ENCODE data around the gene ITGB4. TPM values are rescaled to one million over a fixed set of nuclear protein-coding genes. Genes with fewer than 3 reads are reported as not detected.

Gene ITGB4
- total and polyA plus RNA-seq, 2 of the 13 experiments (the other 11 are each of a cell fraction or from before 2014, with no cell fraction given): 6.9 to 14.5 TPM

DNA sequence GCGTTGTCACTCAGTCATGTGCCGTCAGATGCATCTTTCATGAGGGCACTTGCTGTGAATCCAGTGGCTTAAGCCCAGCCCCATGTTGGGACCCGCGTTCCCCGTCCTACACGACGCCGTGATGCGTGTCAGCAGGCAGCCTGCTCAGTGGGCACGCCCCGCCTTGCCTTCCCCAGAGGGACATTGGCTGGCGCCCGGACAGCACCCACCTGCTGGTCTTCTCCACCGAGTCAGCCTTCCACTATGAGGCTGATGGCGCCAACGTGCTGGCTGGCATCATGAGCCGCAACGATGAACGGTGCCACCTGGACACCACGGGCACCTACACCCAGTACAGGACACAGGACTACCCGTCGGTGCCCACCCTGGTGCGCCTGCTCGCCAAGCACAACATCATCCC, 8.8 kb downstream of the ITGB4 start:
- CTCF ChIA-PET (ENCODE audit: low intra/inter-chr PET ratio, low total read pairs): no interaction called here
- TF ChIP-seq TRAFD1 (CRISPR knock-in tag; IDR thresholded peaks at IDR 0.05; ENCODE audit: borderline replicate concordance) (no peak), HNRNPL (IDR thresholded peaks at IDR 0.05; ENCODE audit: low read depth, low read length) (0 out of 2 replicates have a peak, but pooled peaks have one; percentile 64)

GRCh38 chr17:75731086-75731715, 9.9 kb downstream of the ITGB4 start:
- Histone ChIP-seq H4K20me1 (ENCODE audit: insufficient read depth, low read length) (no peaks in the 10 kb centered on the region), H3K4me2 (ENCODE audit: low read depth, low read length) (no peak overlapping the region), H3K27me3 (ENCODE audit: control insufficient read depth in 1 of 2, insufficient read depth in 2 of 2, low read length in 2 of 2) (peaks cover 0 to 1% of the 10 kb centered on the region in 2 experiments; a peak in 1 of 5 replicates), H3K9me3 (ENCODE audit: low read length) (no peaks in the 10 kb centered on the region), H3K27ac (ENCODE audit: extremely low read length, insufficient read depth, low read length) (no peak overlapping the region), H3K9ac (ENCODE audit: insufficient read depth, low read depth, low read length) (no peak overlapping the region), H3K4me3 (replicated peaks in 1 of 3; ENCODE audit: insufficient read depth in 1 of 3, low read depth in 2 of 3, low read length in 3 of 3) (no peak overlapping the region), H3K79me2 (ENCODE audit: insufficient read depth, low read length) (no peaks in the 10 kb centered on the region), H3K4me1 (ENCODE audit: insufficient read depth, low read length) (peaks cover 22% of the 10 kb centered on the region), H3K36me3 (replicated peaks in 1 of 2; ENCODE audit: control insufficient read depth in 1 of 2, insufficient read depth in 2 of 2, low read length in 2 of 2) (no peaks in the 10 kb centered on the region), H2AFZ (ENCODE audit: low read length) (no peak overlapping the region)
- peak; percentile 19 for ATAC-seq
- no peak for TF ChIP-seq NCOR1 (IDR thresholded peaks at IDR 0.05; ENCODE audit: borderline replicate concordance, low read length)
- TF ChIP-seq ZNF687 (CRISPR knock-in tag; IDR thresholded peaks at IDR 0.05): 0 out of 2 replicates have a peak, but pooled peaks have one; percentile 25
- ChIA-PET CTCF (ENCODE audit: low intra/inter-chr PET ratio, low total read pairs) (no interaction called here), POLR2A (interaction anchor here (1.0 kb wide), 1 partner anchor 10 kb away, joined by 3 read pairs; the partner anchor contains the start of gene ITGB4)
- BruUV-seq (replicated peaks): no TSS peak
- in situ Hi-C loops (cut with HindIII; ENCODE audit: extremely low pct_ligation_motif_present, low pct_unique_long_range_greater_than_20kb): no loop called here
- intact Hi-C loops (cut with micrococcal nuclease; ENCODE audit: unreplicated experiment): no loop called here
- FAIRE-seq: no peak
- no peak for DNase-seq (ENCODE audit: low spot score)
- WGBS (ENCODE audit: low lambda C conversion rate): 61% methylated on average over 21 of the region's 26 CpGs

More for the DNA sequence above, 8.8 kb downstream of the ITGB4 start:
- in situ Hi-C loops (cut with HindIII; ENCODE audit: extremely low pct_ligation_motif_present, low pct_unique_long_range_greater_than_20kb) (no loop called here), intact Hi-C loops (cut with micrococcal nuclease; ENCODE audit: unreplicated experiment) (no loop called here)
- no TSS peak for BruUV-seq (replicated peaks)
- Histone ChIP-seq H3K36me3 (replicated peaks in 1 of 2; ENCODE audit: control insufficient read depth in 1 of 2, insufficient read depth in 2 of 2, low read length in 2 of 2) (no peaks in the 10 kb centered on the region), H3K4me2 (ENCODE audit: low read depth, low read length) (no peak overlapping the region), H4K20me1 (ENCODE audit: insufficient read depth, low read length) (no peaks in the 10 kb centered on the region), H3K9ac (ENCODE audit: insufficient read depth, low read depth, low read length) (no peak overlapping the region), H2AFZ (ENCODE audit: low read length) (no peak overlapping the region), H3K27ac (ENCODE audit: extremely low read length, insufficient read depth, low read length) (no peak overlapping the region), H3K9me3 (ENCODE audit: low read length) (no peaks in the 10 kb centered on the region), H3K79me2 (ENCODE audit: insufficient read depth, low read length) (no peaks in the 10 kb centered on the region), H3K4me3 (replicated peaks in 1 of 3; ENCODE audit: insufficient read depth in 1 of 3, low read depth in 2 of 3, low read length in 3 of 3) (no peak overlapping the region), H3K4me1 (ENCODE audit: insufficient read depth, low read length) (peaks cover 21% of the 10 kb centered on the region), H3K27me3 (ENCODE audit: control insufficient read depth in 1 of 2, insufficient read depth in 2 of 2, low read length in 2 of 2) (peaks cover 0 to 1% of the 10 kb centered on the region in 2 experiments; a peak in 1 of 5 replicates)
- no peak for ATAC-seq
- FAIRE-seq: no peak
- POLR2A ChIA-PET: interaction anchor here (0.7 to 1.3 kb wide), 3 partner anchors 9 to 50 kb away, joined by 3 to 6 read pairs (median 3); partner anchors contain the start of gene ITGB4
- 69% methylated on average over 24 of the region's 24 CpGs for WGBS (ENCODE audit: low lambda C conversion rate)
- DNase-seq (ENCODE audit: low spot score): no peak
